CD4-positive, CD25-positive, alpha-beta regulatory T cell (primary cell): ENCODE measurements around the gene IFIH1. TPM values are rescaled to one million over a fixed set of nuclear protein-coding genes. Genes with fewer than 3 reads are reported as not detected.

Source experiments
- ATAC-seq, 2 donors: fragments of 150-1000 bp; cut with Tn5 transposase; one replicate each; pipeline ENCODE4 v1.10.0; 2021; ENCODE audit warnings: low read depth in 2 of 2, moderate number of reproducible peaks in 2 of 2, moderate library complexity in 1 of 2
- DNase-seq, 3 donors: peaks; one replicate each; pipeline versions ENCODE4 v3.0.0 to v3.0.0-alpha.2; 2012 to 2022; ENCODE audit warnings: mixed read lengths in 1 of 3
- H3K27ac ChIP-seq: one replicate; pipeline ENCODE4 v1.7.0; 2013; ENCODE audit warnings: mild to moderate bottlenecking, low read length; ENCODE audit not compliant: insufficient read depth, poor library complexity, severe bottlenecking
- H3K27me3 ChIP-seq: one replicate; pipeline ENCODE4 v1.7.0; 2013; ENCODE audit warnings: low read length; ENCODE audit not compliant: control insufficient read depth, insufficient read depth
- H3K36me3 ChIP-seq: one replicate; pipeline ENCODE4 v1.7.0; 2013; ENCODE audit warnings: mild to moderate bottlenecking, low read length, moderate library complexity; ENCODE audit not compliant: control insufficient read depth, insufficient read depth
- H3K4me1 ChIP-seq: 2 replicates; pipeline ENCODE4 v1.7.0; 2013; ENCODE audit warnings: mild to moderate bottlenecking, low read length; ENCODE audit not compliant: insufficient read depth, control insufficient read depth, poor library complexity, severe bottlenecking
- H3K4me3 ChIP-seq: one replicate; pipeline ENCODE4 v1.7.0; 2013; ENCODE audit warnings: low read depth, mild to moderate bottlenecking, low read length, moderate library complexity
- H3K9me3 ChIP-seq, 2 experiments: 1 replicate in 1 of 2; 2 replicates in 1 of 2; pipeline ENCODE4 v1.7.0; 2013; ENCODE audit warnings: low read length in 2 of 2, mild to moderate bottlenecking in 1 of 2, moderate library complexity in 1 of 2; ENCODE audit not compliant: control insufficient read depth in 2 of 2
- H3K27ac Mint-ChIP-seq, 3 donors: one replicate each; pipeline ENCODE4 v1.8.0; 2020 to 2022; ENCODE audit warnings: mild to moderate bottlenecking in 3 of 3, mixed read lengths in 3 of 3, moderate library complexity in 2 of 3
- H3K27me3 Mint-ChIP-seq: one replicate; pipeline ENCODE4 v1.8.0; 2022; ENCODE audit warnings: mild to moderate bottlenecking, mixed read lengths
- H3K36me3 Mint-ChIP-seq: one replicate; pipeline ENCODE4 v1.8.0; 2020; ENCODE audit warnings: mixed read lengths
- H3K4me1 Mint-ChIP-seq, 4 donors: one replicate each; pipeline ENCODE4 v1.8.0; 2020 to 2022; ENCODE audit warnings: mixed read lengths in 4 of 4, mild to moderate bottlenecking in 1 of 4
- H3K4me3 Mint-ChIP-seq, 4 donors: one replicate each; pipeline ENCODE4 v1.8.0; 2020 to 2022; ENCODE audit warnings: mild to moderate bottlenecking in 4 of 4, mixed read lengths in 4 of 4, moderate library complexity in 3 of 4
- H3K9me3 Mint-ChIP-seq, 7 donors: one replicate each; pipeline ENCODE4 v1.8.0; 2020 to 2022; ENCODE audit warnings: mixed read lengths in 7 of 7, mild to moderate bottlenecking in 3 of 7, moderate library complexity in 2 of 7
- polyA plus RNA-seq, 4 donors: library from polyadenylated mRNA; unstranded; fragments of 300-500 nt; fragmentation: Illumina TruSeq; gene quantifications; one replicate each; pipeline ENCODE4 v1.2.3, GENCODE V29; 2021
- total RNA-seq: library from RNA; stranded (reverse); gene quantifications from one replicate; pipeline ENCODE4 v1.2.3, GENCODE V29; 2022

IFIH1 gene
- total and polyA plus RNA-seq, 5 donors from 2014 or later: 17.2 to 52.8 (median 18.4) TPM

- Histone ChIP-seq H3K27me3 (peaks cover 24% of the 10 kb centered on the region), H3K36me3 (no peaks in the 10 kb centered on the region), H3K4me3 (no peak overlapping the region), H3K4me1 (no peaks in the 10 kb centered on the region), H3K9me3 (no peaks in the 10 kb centered on the region), H3K27ac (no peak overlapping the region)
- Mint-ChIP-seq H3K27me3 (peaks cover 36% of the 10 kb centered on the region), H3K4me1 (peaks cover 0 to 2% (median 0%) of the 10 kb centered on the region in 4 donors), H3K27ac (no peak overlapping the region), H3K9me3 (no peaks in the 10 kb centered on the region), H3K36me3 (no peaks in the 10 kb centered on the region), H3K4me3 (no peak overlapping the region)
- no peak for DNase-seq
- ATAC-seq: no peak
These were observed 91.6 kb downstream of the IFIH1 start for GRCh38 chr2:162226836-162227235.

- Mint-ChIP-seq H3K4me1 (peaks cover 0 to 5% (median 2%) of the 10 kb centered on the region in 4 donors), H3K9me3 (no peaks in the 10 kb centered on the region), H3K27ac (peak overlapping the region in 1 of 3 donors; percentile 90), H3K4me3 (no peak overlapping the region), H3K27me3 (peaks cover 51% of the 10 kb centered on the region), H3K36me3 (no peaks in the 10 kb centered on the region)
- H3K27ac ChIP-seq: no peak overlapping the region
- no peaks in the 10 kb centered on the region for H3K9me3 ChIP-seq
- H3K36me3 ChIP-seq: no peaks in the 10 kb centered on the region
- H3K27me3 ChIP-seq: peaks cover 14% of the 10 kb centered on the region
- ATAC-seq (peak; percentile 48 to 60), DNase-seq (peak; percentile 18 to 47 (median 25))
- H3K4me3 ChIP-seq: no peak overlapping the region
- H3K4me1 ChIP-seq: no peaks in the 10 kb centered on the region
These were observed 97.4 kb downstream of the IFIH1 start for GRCh38 chr2:162221064-162221463.

- Mint-ChIP-seq H3K27ac (no peak overlapping the region), H3K36me3 (no peaks in the 10 kb centered on the region), H3K27me3 (peaks cover 48% of the 10 kb centered on the region), H3K4me1 (peaks cover 0 to 5% (median 2%) of the 10 kb centered on the region in 4 donors), H3K9me3 (no peaks in the 10 kb centered on the region), H3K4me3 (no peak overlapping the region)
- H3K4me3 ChIP-seq: no peak overlapping the region
- no peaks in the 10 kb centered on the region for H3K4me1 ChIP-seq
- DNase-seq: no peak
- no peak for ATAC-seq
- peaks cover 18% of the 10 kb centered on the region for H3K27me3 ChIP-seq
- no peaks in the 10 kb centered on the region for H3K36me3 ChIP-seq
- H3K9me3 ChIP-seq: no peaks in the 10 kb centered on the region
- H3K27ac ChIP-seq: no peak overlapping the region
These were observed 98.1 kb downstream of the IFIH1 start for GRCh38 chr2:162220368-162220767.

- no peaks in the 10 kb centered on the region for H3K36me3 ChIP-seq
- no peak for ATAC-seq
- H3K9me3 ChIP-seq: no peaks in the 10 kb centered on the region
- Mint-ChIP-seq H3K4me1 (peaks cover 0 to 5% (median 2%) of the 10 kb centered on the region in 4 donors), H3K9me3 (no peaks in the 10 kb centered on the region), H3K36me3 (no peaks in the 10 kb centered on the region), H3K27me3 (peaks cover 39% of the 10 kb centered on the region), H3K4me3 (no peak overlapping the region), H3K27ac (no peak overlapping the region)
- H3K27ac ChIP-seq: no peak overlapping the region
- DNase-seq: no peak
- H3K27me3 ChIP-seq: peaks cover 18% of the 10 kb centered on the region
- no peaks in the 10 kb centered on the region for H3K4me1 ChIP-seq
- no peak overlapping the region for H3K4me3 ChIP-seq
These were observed 99.1 kb downstream of the IFIH1 start for GRCh38 chr2:162219426-162219825.

- H3K27me3 Mint-ChIP-seq: peaks cover 39% of the 10 kb centered on the region
- no peak for DNase-seq
- peaks cover 0 to 5% (median 2%) of the 10 kb centered on the region in 4 donors for H3K4me1 Mint-ChIP-seq
- no peak for ATAC-seq
- H3K27ac Mint-ChIP-seq: no peak overlapping the region
- no peak overlapping the region for H3K4me3 Mint-ChIP-seq
- H3K36me3 ChIP-seq: no peaks in the 10 kb centered on the region
- no peaks in the 10 kb centered on the region for H3K36me3 Mint-ChIP-seq
- H3K9me3 Mint-ChIP-seq: no peaks in the 10 kb centered on the region
- H3K4me3 ChIP-seq: no peak overlapping the region
- peaks cover 19% of the 10 kb centered on the region for H3K27me3 ChIP-seq
- no peak overlapping the region for H3K27ac ChIP-seq
- H3K4me1 ChIP-seq: no peaks in the 10 kb centered on the region
- H3K9me3 ChIP-seq: no peaks in the 10 kb centered on the region
These were observed 100.9 kb downstream of the IFIH1 start for GRCh38 chr2:162217598-162217997.

Other genes with a start within 250 kb of the IFIH1 start
- 12.6 TPM for gene DPP4, start 244.5 kb downstream of the IFIH1 start, total RNA-seq
- gene DPP4, start 244.5 kb downstream of the IFIH1 start, polyA plus RNA-seq: 10 to 100 TPM; 22.3 to 40.8 (median 29.9) TPM
- gene GCG, start 166.4 kb downstream of the IFIH1 start, total RNA-seq: not detected
- gene GCG, start 166.4 kb downstream of the IFIH1 start, polyA plus RNA-seq: not detected
- gene FAP, start 75.2 kb downstream of the IFIH1 start, total RNA-seq: not detected
- not detected for gene FAP, start 75.2 kb downstream of the IFIH1 start, polyA plus RNA-seq
- 12.1 TPM for gene GCA, start 25.4 kb upstream of the IFIH1 start, total RNA-seq
- gene GCA, start 25.4 kb upstream of the IFIH1 start, polyA plus RNA-seq: 10 to 100 TPM; 19.7 to 27.3 (median 26.3) TPM